Mammary epithelial cell (primary cell): ENCODE measurements around the gene SULT2A1.

Experiments
- CTCF ChIP-seq, 2 donors: IDR thresholded peaks in 1 of 2; conservative IDR thresholded peaks in 1 of 2; 2 replicates each; pipeline ENCODE4 v1.5.1; 2011 to 2012; ENCODE audit warnings: inconsistent platforms in 2 of 2, low read length in 2 of 2, mild to moderate bottlenecking in 2 of 2, control low read depth in 1 of 2, low read depth in 1 of 2; ENCODE audit not compliant: insufficient read depth in 1 of 2; ENCODE audit errors: extremely low read depth in 1 of 2
- EZH2 ChIP-seq: IDR thresholded peaks from 2 replicates; pipeline ENCODE4 v1.6.1; 2012; ENCODE audit warnings: low read length, inconsistent platforms, borderline replicate concordance

- no peak for TF ChIP-seq EZH2
- TF ChIP-seq CTCF (conservative IDR thresholded peaks at IDR 0.05 in 1 of 2, IDR thresholded peaks at IDR 0.05 in 1 of 2; ENCODE audit: extremely low read depth in 1 of 2, insufficient read depth in 1 of 2, low read depth in 1 of 2, low read length in 2 of 2): no peak
Observed at GRCh38 chr19:47881757-47882156, 4.4 kb downstream of the SULT2A1 start.
